GM12872 (cell line): ENCODE data around the gene DRGX.

Experiments
- CTCF ChIP-seq: IDR thresholded peaks from 3 replicates; pipeline ENCODE4 v1.5.1; 2011; ENCODE audit warnings: low read depth, mild to moderate bottlenecking, low read length, moderate library complexity; ENCODE audit not compliant: insufficient read depth

DRGX gene

GRCh38 chr10:49359349-49360270 is 36.3 kb downstream of the DRGX start:
- no peak for TF ChIP-seq CTCF

- no peak for TF ChIP-seq CTCF
Measured at GRCh38 chr10:49357910-49358309, 38.0 kb downstream of the DRGX start.

- TF ChIP-seq CTCF: no peak
Measured at GRCh38 chr10:49356944-49357343, 38.9 kb downstream of the DRGX start.

DNA sequence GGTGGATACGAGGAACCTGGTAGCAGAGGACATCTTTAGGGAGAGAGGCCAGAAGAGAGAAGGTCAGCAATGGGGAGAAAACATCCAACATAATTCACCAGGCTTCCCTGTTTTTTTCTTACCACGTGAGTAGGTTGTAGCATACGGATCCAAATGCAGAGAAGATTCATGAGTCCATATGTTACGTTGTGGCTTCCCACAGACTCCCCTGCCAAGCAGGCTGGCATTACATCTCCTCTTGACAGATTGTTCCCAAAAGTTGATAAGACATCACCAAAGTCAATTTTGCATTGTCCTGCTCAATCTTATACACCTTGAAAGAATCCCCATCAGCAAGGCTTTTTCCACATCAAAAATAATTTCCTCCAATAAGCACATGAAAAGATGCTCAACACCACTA is 39.7 kb downstream of the DRGX start:
- TF ChIP-seq CTCF: no peak

DNA sequence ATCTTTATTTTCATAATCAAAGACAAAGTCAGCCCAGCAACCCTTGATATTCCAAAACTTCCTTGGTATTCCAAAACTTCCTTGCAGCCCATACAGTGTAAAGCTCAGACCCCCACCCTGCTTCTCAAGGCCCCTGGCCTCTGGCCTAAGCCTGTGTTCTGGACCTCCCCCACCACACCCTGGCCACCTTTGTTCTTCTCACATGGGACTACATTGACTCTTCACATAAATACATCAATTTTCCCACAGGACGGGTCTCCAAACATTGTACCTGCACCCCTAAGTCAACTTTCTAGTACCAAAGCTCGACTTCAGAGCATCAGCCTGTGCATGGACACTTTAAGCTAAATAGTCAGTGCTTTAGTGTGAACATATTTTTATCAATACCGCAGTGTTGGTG is 40.7 kb downstream of the DRGX start:
- no peak for TF ChIP-seq CTCF

DNA sequence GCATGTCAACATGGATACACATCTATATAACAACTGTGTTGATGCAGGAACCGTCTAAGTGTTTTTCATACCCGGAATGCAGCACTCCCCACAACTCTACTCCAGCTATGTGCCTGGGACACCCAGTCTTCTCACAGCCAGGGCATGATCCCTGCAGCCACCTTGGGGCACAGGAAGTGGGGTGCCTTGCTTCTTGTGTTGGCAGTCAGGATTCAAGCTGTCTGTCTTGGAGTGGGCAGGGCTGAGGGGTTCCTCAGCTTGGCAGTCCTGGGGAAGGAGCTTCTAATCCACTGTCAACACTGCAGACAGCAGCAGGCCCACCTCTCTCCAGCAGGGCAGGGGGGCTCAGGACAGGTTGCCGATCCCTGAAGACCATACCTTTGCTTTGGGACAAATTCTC is 41.3 kb downstream of the DRGX start:
- no peak for TF ChIP-seq CTCF

DNA sequence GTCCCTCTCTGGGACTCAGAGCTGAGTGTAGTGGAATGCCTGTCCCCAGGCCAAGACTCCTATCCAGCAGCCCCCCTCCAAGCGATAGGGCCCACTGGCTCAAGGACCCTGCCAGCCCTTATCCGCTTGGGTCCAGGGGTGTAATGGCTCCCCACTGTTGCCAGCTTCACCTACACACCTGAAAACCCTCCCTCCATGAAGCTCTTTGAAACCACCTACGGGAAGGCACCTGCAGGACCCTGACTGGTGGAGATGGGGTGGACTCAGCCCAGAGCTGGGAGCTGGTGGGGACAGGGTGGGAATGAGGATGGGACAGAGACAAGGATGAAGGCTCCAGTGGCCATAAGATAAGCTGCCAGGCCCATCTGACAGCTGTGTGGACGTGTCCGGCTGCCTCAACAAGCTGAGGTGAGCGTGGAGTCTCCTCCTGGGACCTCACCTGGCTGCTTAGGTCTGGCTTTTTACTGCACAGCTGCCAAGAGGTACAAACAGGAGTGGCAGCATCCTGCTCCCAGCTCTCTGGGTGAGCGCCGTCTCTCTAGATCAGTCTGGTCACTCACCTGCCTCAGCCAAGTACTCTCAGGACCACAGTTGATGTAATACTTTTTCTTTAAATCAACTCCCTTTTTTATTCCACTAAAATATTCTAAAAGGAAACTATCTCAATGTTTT is 41.9 kb downstream of the DRGX start:
- no peak for TF ChIP-seq CTCF
